GM19455 (cell line): ENCODE data around the gene XAF1.
"Not testable (repeated sequence)": the region's sequence is repeated elsewhere in the genome, so short reads cannot be mapped to it uniquely, and the experiment has no call there.

Source experiments
- ATAC-seq: cut with Tn5 transposase; IDR thresholded peaks from one replicate; pipeline ENCODE4 v1.9.1; 2021; ENCODE audit not compliant: unreplicated experiment

Gene XAF1

GRCh38 chr17:6753006-6753445 lies 2.8 kb upstream of the XAF1 start:
- no peak for ATAC-seq

- ATAC-seq = no peak
Observed at GRCh38 chr17:6753546-6753945, 2.3 kb upstream of the XAF1 start.

GRCh38 chr17:6755281-6755680 lies 565 bp upstream of the XAF1 start:
- ATAC-seq = no peak

- no peak for ATAC-seq
Observed at GRCh38 chr17:6756425-6757031, 682 bp downstream of the XAF1 start.

GRCh38 chr17:6757747-6758146 lies 1.9 kb downstream of the XAF1 start:
- ATAC-seq = no peak

- no peak for ATAC-seq
Observed at GRCh38 chr17:6761779-6762178, 5.9 kb downstream of the XAF1 start.

- no peak for ATAC-seq
Observed at GRCh38 chr17:6768447-6768846, 12.6 kb downstream of the XAF1 start.

GRCh38 chr17:6772016-6772415 lies 16.2 kb downstream of the XAF1 start:
- no peak for ATAC-seq

- ATAC-seq = not testable (repeated sequence)
Observed at GRCh38 chr17:6774906-6775305, 19.1 kb downstream of the XAF1 start.

GRCh38 chr17:6775871-6776405 lies 20.1 kb downstream of the XAF1 start, which contains the start of gene FBXO39:
FBXO39 (plus strand) TSS chr17:6776215; CDS start chr17:6779869, 3,654 bp downstream.
- no peak for ATAC-seq

- no peak for ATAC-seq
Observed at GRCh38 chr17:6779411-6779810, 23.6 kb downstream of the XAF1 start.

- no peak for ATAC-seq
Observed at GRCh38 chr17:6780001-6780400, 24.2 kb downstream of the XAF1 start.

GRCh38 chr17:6780886-6781285 lies 25.0 kb downstream of the XAF1 start:
- no peak for ATAC-seq

GRCh38 chr17:6782244-6782643 lies 26.4 kb downstream of the XAF1 start:
- ATAC-seq = no peak

GRCh38 chr17:6786618-6787017 lies 30.8 kb downstream of the XAF1 start:
- no peak for ATAC-seq

GRCh38 chr17:6787081-6787693 lies 31.3 kb downstream of the XAF1 start:
- ATAC-seq = no peak

GRCh38 chr17:6789146-6789545 lies 33.3 kb downstream of the XAF1 start:
- no peak for ATAC-seq

- no peak for ATAC-seq
Observed at GRCh38 chr17:6793748-6794493, 38.1 kb downstream of the XAF1 start.

GRCh38 chr17:6796017-6796886 lies 40.4 kb downstream of the XAF1 start:
- ATAC-seq = no peak

- no peak for ATAC-seq
Observed at GRCh38 chr17:6796887-6797490, 41.1 kb downstream of the XAF1 start.
